Measurements from ENCODE around the gene TGFBR2.

TGFBR2 gene

GRCh38 chr3:30638685-30639412 is 32.4 kb downstream of the TGFBR2 start:
- Mint-ChIP-seq H3K36me3 (ENCODE audit: low read depth) (peaks cover 7% of the 10 kb centered on the region), H3K27ac (no peak overlapping the region), H3K27me3 (ENCODE audit: low read depth) (no peaks in the 10 kb centered on the region), H3K4me3 (no peak overlapping the region), H3K4me1 (peaks cover 47% of the 10 kb centered on the region), H3K9me3 (no peaks in the 10 kb centered on the region)
- no peak for TF ChIP-seq CTCF (IDR thresholded peaks at IDR 0.05; ENCODE audit: unreplicated experiment in 3 of 3)

GRCh38 chr3:30639937-30640336 is 33.5 kb downstream of the TGFBR2 start:
- H3K9me3 Mint-ChIP-seq = no peaks in the 10 kb centered on the region

GRCh38 chr3:30640851-30641250 is 34.5 kb downstream of the TGFBR2 start:
- H3K9me3 Mint-ChIP-seq = no peaks in the 10 kb centered on the region
- H3K27me3 Mint-ChIP-seq (ENCODE audit: low read depth) = no peaks in the 10 kb centered on the region
- no peak for TF ChIP-seq CTCF (IDR thresholded peaks at IDR 0.05; ENCODE audit: unreplicated experiment in 3 of 3)
- no peak overlapping the region for H3K4me3 Mint-ChIP-seq
- H3K36me3 Mint-ChIP-seq (ENCODE audit: low read depth) = peaks cover 23% of the 10 kb centered on the region
- H3K27ac Mint-ChIP-seq = no peak overlapping the region
- H3K4me1 Mint-ChIP-seq = peaks cover 44% of the 10 kb centered on the region

More at GRCh38 chr3:30639937-30640336, 33.5 kb downstream of the TGFBR2 start:
- Mint-ChIP-seq H3K27ac (no peak overlapping the region), H3K27me3 (ENCODE audit: low read depth) (no peaks in the 10 kb centered on the region), H3K36me3 (ENCODE audit: low read depth) (peaks cover 15% of the 10 kb centered on the region), H3K4me1 (peaks cover 49% of the 10 kb centered on the region), H3K4me3 (no peak overlapping the region)
- TF ChIP-seq CTCF (IDR thresholded peaks at IDR 0.05; ENCODE audit: unreplicated experiment in 3 of 3) = no peak

- Mint-ChIP-seq H3K4me3 (no peak overlapping the region), H3K27ac (peak overlapping the region in 1 of 3 experiments; percentile 12), H3K36me3 (ENCODE audit: low read depth) (peaks cover 30% of the 10 kb centered on the region), H3K9me3 (no peaks in the 10 kb centered on the region), H3K4me1 (peaks cover 46% of the 10 kb centered on the region), H3K27me3 (ENCODE audit: low read depth) (no peaks in the 10 kb centered on the region)
- no peak for TF ChIP-seq CTCF (IDR thresholded peaks at IDR 0.05; ENCODE audit: unreplicated experiment in 3 of 3)
These were observed 35.2 kb downstream of the TGFBR2 start for GRCh38 chr3:30641416-30642251.

GRCh38 chr3:30642849-30643361 is 36.5 kb downstream of the TGFBR2 start:
- peaks cover 46% of the 10 kb centered on the region for H3K4me1 Mint-ChIP-seq
- no peak for TF ChIP-seq CTCF (IDR thresholded peaks at IDR 0.05; ENCODE audit: unreplicated experiment in 3 of 3)
- H3K36me3 Mint-ChIP-seq (ENCODE audit: low read depth) = peaks cover 34% of the 10 kb centered on the region
- no peaks in the 10 kb centered on the region for H3K27me3 Mint-ChIP-seq (ENCODE audit: low read depth)
- H3K4me3 Mint-ChIP-seq = no peak overlapping the region
- H3K27ac Mint-ChIP-seq = peak overlapping the region in 2 of 3 experiments; percentile 20 to 44
- no peaks in the 10 kb centered on the region for H3K9me3 Mint-ChIP-seq

All from nephron (organoid).